Astrocyte (in vitro differentiated cells and primary cell): ENCODE data around the gene C13orf46. TPM values are rescaled to one million over a fixed set of nuclear protein-coding genes. Genes with fewer than 3 reads are reported as not detected.

Experiments
- DNase-seq: peaks from one replicate; pipeline ENCODE4 v3.0.0-alpha.2; 2010; ENCODE audit warnings: low read depth
- FAIRE-seq: peaks from 2 replicates; lab custom pipeline; 2011; peaks lifted over from hg19 to GRCh38; lab: Jason Lieb, UNC
- H2AFZ ChIP-seq: 2 replicates; pipeline ENCODE4 v1.6.0; 2012; ENCODE audit warnings: low read depth, low read length, inconsistent platforms
- H3K27ac ChIP-seq: 2 replicates; pipeline ENCODE4 v1.5.1; 2011; ENCODE audit warnings: low read depth, low read length, inconsistent platforms
- H3K27me3 ChIP-seq: 2 replicates; pipeline ENCODE4 v1.6.0; 2011; ENCODE audit warnings: low read length, inconsistent platforms; ENCODE audit not compliant: insufficient read depth
- H3K36me3 ChIP-seq: 2 replicates; pipeline ENCODE4 v1.5.1; 2011; ENCODE audit warnings: low read length, inconsistent platforms; ENCODE audit not compliant: insufficient read depth
- H3K4me1 ChIP-seq: 2 replicates; pipeline ENCODE4 v1.5.1; 2011; ENCODE audit warnings: low read length, inconsistent platforms; ENCODE audit not compliant: insufficient read depth
- H3K4me2 ChIP-seq: 2 replicates; pipeline ENCODE4 v1.6.0; 2012; ENCODE audit warnings: low read length, inconsistent platforms
- H3K4me3 ChIP-seq: 2 replicates; pipeline ENCODE4 v1.5.1; 2011; ENCODE audit warnings: low read depth, mild to moderate bottlenecking, low read length, inconsistent platforms; ENCODE audit not compliant: insufficient read depth
- H3K79me2 ChIP-seq: 2 replicates; pipeline ENCODE4 v1.6.0; 2012; ENCODE audit warnings: mild to moderate bottlenecking, low read length, inconsistent platforms; ENCODE audit not compliant: insufficient read depth
- H3K9ac ChIP-seq: 2 replicates; pipeline ENCODE4 v1.6.0; 2012; ENCODE audit warnings: mild to moderate bottlenecking, low read length, inconsistent platforms
- H3K9me3 ChIP-seq: 2 replicates; pipeline ENCODE4 v1.5.1; 2012; ENCODE audit warnings: low read depth, mild to moderate bottlenecking, low read length, inconsistent platforms; ENCODE audit not compliant: insufficient read depth
- H4K20me1 ChIP-seq: 2 replicates; pipeline ENCODE4 v1.6.0; 2012; ENCODE audit warnings: low read length, inconsistent platforms; ENCODE audit not compliant: insufficient read depth
- H3K27ac Mint-ChIP-seq: one replicate; pipeline ENCODE4 v1.8.0; 2021; ENCODE audit warnings: mild to moderate bottlenecking, mixed read lengths; ENCODE audit not compliant: unreplicated experiment
- H3K27me3 Mint-ChIP-seq: one replicate; pipeline ENCODE4 v1.8.0; 2021; ENCODE audit warnings: low read depth, mixed read lengths; ENCODE audit not compliant: unreplicated experiment
- H3K36me3 Mint-ChIP-seq: one replicate; pipeline ENCODE4 v1.8.0; 2021; ENCODE audit warnings: low read depth, mixed read lengths; ENCODE audit not compliant: unreplicated experiment
- H3K4me1 Mint-ChIP-seq: one replicate; pipeline ENCODE4 v1.8.0; 2021; ENCODE audit warnings: low read depth, mixed read lengths; ENCODE audit not compliant: unreplicated experiment
- H3K4me3 Mint-ChIP-seq: one replicate; pipeline ENCODE4 v1.8.0; 2021; ENCODE audit warnings: mild to moderate bottlenecking, moderate library complexity, mixed read lengths; ENCODE audit not compliant: unreplicated experiment
- H3K9me3 Mint-ChIP-seq: one replicate; pipeline ENCODE4 v1.8.0; 2021; ENCODE audit warnings: mild to moderate bottlenecking, mixed read lengths; ENCODE audit not compliant: unreplicated experiment
- CTCF ChIP-seq: IDR thresholded peaks from 2 replicates; pipeline ENCODE4 v1.5.1; 2011; ENCODE audit warnings: low read depth, mild to moderate bottlenecking, inconsistent platforms, low read length, moderate library complexity; ENCODE audit not compliant: insufficient read depth
- EZH2 ChIP-seq: IDR thresholded peaks from 2 replicates; pipeline ENCODE4 v1.6.1; 2012; ENCODE audit warnings: mild to moderate bottlenecking, low read length, inconsistent platforms; ENCODE audit not compliant: insufficient read depth
- total RNA-seq: library from RNA; stranded (reverse); gene quantifications from 2 replicates; pipeline ENCODE4 v1.2.1, GENCODE V29; 2021

The C13orf46 gene
- total RNA-seq, 1 donor from 2014 or later = 5.0 TPM

- Histone ChIP-seq H3K4me1 (peaks cover 31% of the 10 kb centered on the region), H3K27me3 (no peaks in the 10 kb centered on the region), H3K4me2 (no peak overlapping the region), H2AFZ (no peak overlapping the region), H3K9ac (no peak overlapping the region), H3K36me3 (no peaks in the 10 kb centered on the region), H4K20me1 (no peaks in the 10 kb centered on the region), H3K9me3 (no peaks in the 10 kb centered on the region), H3K79me2 (no peaks in the 10 kb centered on the region), H3K4me3 (no peak overlapping the region), H3K27ac (peak overlapping the region; percentile 24)
- H3K4me3 Mint-ChIP-seq = no peak overlapping the region
- H3K4me1 Mint-ChIP-seq = peaks cover 51% of the 10 kb centered on the region
- H3K36me3 Mint-ChIP-seq = peaks cover 2% of the 10 kb centered on the region
- DNase-seq (no peak), FAIRE-seq (no peak)
- no peaks in the 10 kb centered on the region for H3K27me3 Mint-ChIP-seq
- H3K9me3 Mint-ChIP-seq = no peaks in the 10 kb centered on the region
- TF ChIP-seq EZH2 = no peak
- TF ChIP-seq CTCF = no peak
- H3K27ac Mint-ChIP-seq = peak overlapping the region; percentile 94
Observed at GRCh38 chr13:113903912-113904311, 70.0 kb downstream of the C13orf46 start.

Other genes starting within 250 kb of the C13orf46 start
- gene TMEM255B, start 214.8 kb downstream of the C13orf46 start, total RNA-seq = 7.1 and 8.4 TPM in 2 replicates
- 252 and 287 TPM in 2 replicates for gene GAS6, start 110.0 kb downstream of the C13orf46 start, total RNA-seq
- gene RASA3, start 158.5 kb upstream of the C13orf46 start, total RNA-seq = 41.1 and 41.4 TPM in 2 replicates
- gene CFAP97D2, start 205.2 kb upstream of the C13orf46 start, total RNA-seq = not detected in 2 replicates